Stimulated activated CD4-positive, alpha-beta T cell treated with anti-CD3 and anti-CD28 coated beads, Interleukin-2, amount 100 ng/mL, for 48 hours (primary cell): Measurements from ENCODE around the gene UBALD2.
"Not testable (repeated sequence)": the region's sequence is repeated elsewhere in the genome, so short reads cannot be mapped to it uniquely, and the experiment has no call there.

Experiments used
- DNase-seq, 2 donors: peaks; one replicate each; pipeline ENCODE4 v3.0.0-alpha.2; 2020

The UBALD2 gene

GRCh38 chr17:76278268-76278908, 13.2 kb downstream of the UBALD2 start:
- no peak for DNase-seq

GRCh38 chr17:76278952-76279741, 14.0 kb downstream of the UBALD2 start:
- DNase-seq, result peak; percentile 87 to 89

- DNase-seq, result no peak
Measured at GRCh38 chr17:76279742-76280287, 14.7 kb downstream of the UBALD2 start.

- DNase-seq, result no peak
Measured at GRCh38 chr17:76280650-76281049, 15.5 kb downstream of the UBALD2 start.

GRCh38 chr17:76281573-76282371, 16.6 kb downstream of the UBALD2 start:
- DNase-seq, result no peak

- DNase-seq, result no peak
Measured at GRCh38 chr17:76292567-76292966, 27.4 kb downstream of the UBALD2 start.

GRCh38 chr17:76293106-76293505, 28.0 kb downstream of the UBALD2 start:
- DNase-seq, result no peak

- no peak for DNase-seq
Measured at GRCh38 chr17:76296186-76296585, 31.0 kb downstream of the UBALD2 start.

GRCh38 chr17:76296889-76297288, 31.7 kb downstream of the UBALD2 start:
- no peak for DNase-seq

GRCh38 chr17:76297436-76297835, 32.3 kb downstream of the UBALD2 start:
- no peak for DNase-seq

GRCh38 chr17:76304226-76305134, 39.3 kb downstream of the UBALD2 start:
- DNase-seq, result no peak

- not testable (repeated sequence) for DNase-seq
Measured at GRCh38 chr17:76305135-76305454, 39.9 kb downstream of the UBALD2 start.

GRCh38 chr17:76307299-76307965, 42.3 kb downstream of the UBALD2 start:
- no peak for DNase-seq

GRCh38 chr17:76307966-76308338, 42.8 kb downstream of the UBALD2 start, which contains the start of gene QRICH2:
Gene QRICH2 (minus strand): TSS chr17:76308276. CDS start chr17:76307998, 278 bp downstream.
- no peak for DNase-seq

GRCh38 chr17:76309461-76309860, 44.3 kb downstream of the UBALD2 start:
- no peak for DNase-seq

GRCh38 chr17:76312735-76313134, 47.6 kb downstream of the UBALD2 start:
- DNase-seq, result no peak

GRCh38 chr17:76314392-76315227, 49.5 kb downstream of the UBALD2 start:
- DNase-seq, result no peak

- no peak for DNase-seq
Measured at GRCh38 chr17:76317535-76317934, 52.4 kb downstream of the UBALD2 start.

GRCh38 chr17:76318586-76318985, 53.4 kb downstream of the UBALD2 start:
- DNase-seq, result no peak
